GM12878 (cell line): ENCODE results near the gene HYAL1. TPM values are rescaled to one million over a fixed set of nuclear protein-coding genes. Genes with fewer than 3 reads are reported as not detected.

Experiments
- ATAC-seq: fragments of 200-7000 bp; cut with Tn5 transposase; 3 replicates; pipeline ENCODE4 v1.9.1; 2020; ENCODE audit warnings: mild to moderate bottlenecking, moderate library complexity
- BruUV-seq: library from RNA; stranded (reverse); fragments of 400-500 nt; replicated peaks from 2 replicates; lab custom pipeline; 2021; lab: Mats Ljungman, UMichigan
- CTCF ChIA-PET: fragments of 300-600 bp; sonication (Branson Sonifier 250); formaldehyde crosslinking; extraction: SDS; loops from one replicate; lab custom pipeline; 2021; ENCODE audit warnings: inconsistent platforms; lab: Yijun Ruan, JAX
- POLR2A ChIA-PET: fragments of 350-600 bp; formaldehyde crosslinking; extraction: SDS; loops from one replicate; lab custom pipeline; 2021; ENCODE audit warnings: inconsistent platforms; lab: Charles Lee
- RAD21 ChIA-PET: fragments of 300-600 bp; sonication (Branson Sonifier 250); formaldehyde crosslinking; loops from one replicate; lab custom pipeline; 2023; ENCODE audit warnings: antibody characterized with exemption; ENCODE audit not compliant: unreplicated experiment; lab: Charles Lee
- SMC1A ChIA-PET: fragments of 300-600 bp; sonication (Branson Sonifier 250); formaldehyde crosslinking; loops from one replicate; lab custom pipeline; 2023; ENCODE audit not compliant: unreplicated experiment, uncharacterized antibody; lab: Charles Lee
- DNase-seq: peaks from one replicate; pipeline ENCODE4 v3.0.0-alpha.2; 2011; ENCODE audit warnings: low read depth, low spot score
- FAIRE-seq: peaks from 3 replicates; lab custom pipeline; 2011; peaks lifted over from hg19 to GRCh38; lab: Jason Lieb, UNC
- H2AFZ ChIP-seq: 2 replicates; pipeline ENCODE4 v1.6.0; 2011; ENCODE audit warnings: low read depth, low read length, control low read depth; ENCODE audit not compliant: control insufficient read depth
- H3K27ac ChIP-seq: 2 replicates; pipeline ENCODE4 v1.5.1; 2011; ENCODE audit warnings: control low read depth; ENCODE audit not compliant: control insufficient read depth, insufficient read depth
- H3K27me3 ChIP-seq, 2 experiments: replicated peaks in 1 of 2; 2 replicates each; pipeline versions ENCODE4 v1.6.0 to v1.6.1; 2011; ENCODE audit warnings: low read length in 1 of 2; ENCODE audit not compliant: control insufficient read depth in 2 of 2, insufficient read depth in 2 of 2
- H3K36me3 ChIP-seq, 2 experiments: 2 replicates each; pipeline ENCODE4 v1.5.1; 2011; ENCODE audit warnings: low read length in 1 of 2; ENCODE audit not compliant: control insufficient read depth in 2 of 2, insufficient read depth in 2 of 2
- H3K4me1 ChIP-seq: 2 replicates; pipeline ENCODE4 v1.6.1; 2011; ENCODE audit warnings: mild to moderate bottlenecking, low read length, moderate library complexity, mixed read lengths; ENCODE audit not compliant: control insufficient read depth, insufficient read depth
- H3K4me2 ChIP-seq: 2 replicates; pipeline ENCODE4 v1.6.0; 2011; ENCODE audit warnings: control low read depth; ENCODE audit not compliant: control insufficient read depth, insufficient read depth
- H3K4me3 ChIP-seq: fragments of 200-600 bp; sonication (generic); 2 replicates; pipeline ENCODE4 v1.5.1; 2016
- H3K79me2 ChIP-seq: 2 replicates; pipeline ENCODE4 v1.6.0; 2011; ENCODE audit warnings: low read length; ENCODE audit not compliant: control insufficient read depth, insufficient read depth
- H3K9ac ChIP-seq: 2 replicates; pipeline ENCODE4 v1.8.0; 2011; ENCODE audit warnings: low read length, control low read depth, mixed read lengths; ENCODE audit not compliant: control insufficient read depth, insufficient read depth
- H3K9me3 ChIP-seq: replicated peaks from 3 replicates; pipeline ENCODE4 v1.5.1; 2011; ENCODE audit warnings: mild to moderate bottlenecking, low read length; ENCODE audit not compliant: control insufficient read depth, insufficient read depth
- H4K20me1 ChIP-seq: 2 replicates; pipeline ENCODE4 v1.6.0; 2011; ENCODE audit not compliant: control insufficient read depth, insufficient read depth
- CEBPB ChIP-seq, 2 experiments: fragments of 150-350 bp in 1 of 2; IDR thresholded peaks; 2 replicates each; pipeline ENCODE4 v1.6.1; 2012 to 2014; ENCODE audit warnings: low read depth in 2 of 2, low read length in 2 of 2, borderline replicate concordance in 1 of 2, inconsistent platforms in 1 of 2
- ETV6 ChIP-seq, 2 experiments: fragments of 450-650 bp in 1 of 2; IDR thresholded peaks in 1 of 2; conservative IDR thresholded peaks in 1 of 2; 2 replicates each; pipeline ENCODE4 v1.6.1; 2014; ENCODE audit warnings: antibody characterized with exemption in 1 of 2, borderline replicate concordance in 1 of 2, low read depth in 1 of 2, mild to moderate bottlenecking in 1 of 2, moderate library complexity in 1 of 2
- MXI1 ChIP-seq: fragments of 150-350 bp; IDR thresholded peaks from 2 replicates; pipeline ENCODE4 v1.6.1; 2011; ENCODE audit warnings: low read depth, mild to moderate bottlenecking, inconsistent platforms, low read length, improper control_type of control experiment
- MYC ChIP-seq: IDR thresholded peaks from 2 replicates; pipeline ENCODE4 v1.6.1; 2011; ENCODE audit warnings: mild to moderate bottlenecking, low read length, moderate library complexity, inconsistent platforms; ENCODE audit not compliant: insufficient read depth, insufficient replicate concordance, insufficient read length, severe bottlenecking
- RAD51 ChIP-seq: fragments of 450-650 bp; IDR thresholded peaks from 2 replicates; pipeline ENCODE4 v1.6.1; 2016; ENCODE audit warnings: moderate library complexity, mild to moderate bottlenecking, inconsistent platforms
- RELA ChIP-seq: fragments of 450-650 bp; IDR thresholded peaks from 2 replicates; pipeline ENCODE4 v1.8.0; 2014; ENCODE audit warnings: borderline replicate concordance; ENCODE audit not compliant: partially characterized antibody
- RFX5 ChIP-seq: IDR thresholded peaks from 2 replicates; pipeline ENCODE4 v1.6.1; 2011; ENCODE audit warnings: low read depth, low read length, improper control_type of control experiment
- SREBF1 ChIP-seq: IDR thresholded peaks from 2 replicates; pipeline ENCODE4 v1.6.1; 2012; ENCODE audit warnings: mild to moderate bottlenecking, low read length
- TCF12 ChIP-seq: IDR thresholded peaks from 2 replicates; pipeline ENCODE4 v1.6.1; 2011; ENCODE audit warnings: low read depth, mild to moderate bottlenecking, low read length
- ZNF622 ChIP-seq: fragments of 450-650 bp; IDR thresholded peaks from 2 replicates; pipeline ENCODE4 v1.6.1; 2017; ENCODE audit warnings: mild to moderate bottlenecking, inconsistent platforms
- WGBS: methylation state at CpG from one replicate; pipeline ENCODE4 v1.1.6; 2016; ENCODE audit warnings: low lambda C conversion rate; ENCODE audit not compliant: insufficient replicate concordance, insufficient coverage; ENCODE audit errors: missing lambda C conversion rate; 5-methylcytosine and 5-hydroxymethylcytosine counted together
- in situ Hi-C: fragments of 300-500 bp; cut with MboI; formaldehyde crosslinking; loops from 9 replicates; pipeline ENCODE4 v1.14.3; 2018; ENCODE audit warnings: mixed read lengths
- intact Hi-C: fragments of 100-400 bp; cut with micrococcal nuclease; formaldehyde crosslinking; loops from one replicate; pipeline ENCODE4 v1.14.2; 2022; ENCODE audit not compliant: unreplicated experiment
- polyA plus RNA-seq, 11 experiments: library from polyadenylated mRNA; depleted of rRNA in 4 of 11; unstranded in 6 of 11; stranded (reverse) in 5 of 11; fragments of >200 nt; fragmentation: Nextera tagmentation in 4 of 11; fragmentation: Illumina TruSeq in 1 of 11; extraction: Ambion mirVana in 4 of 11; extraction: Trizol in 1 of 11; gene quantifications; 1 replicate in 1 of 11; 2 replicates in 10 of 11; pipeline versions ENCODE4 v1.2.1 to v1.2.3, GENCODE V29; 2011 to 2016; ENCODE audit warnings: inconsistent platforms in 2 of 11, missing spikeins in 2 of 11, low read depth in 1 of 11
- total RNA-seq, 4 experiments: library from RNA; depleted of rRNA in 3 of 4; stranded (reverse); fragments of >200 nt in 3 of 4; fragmentation: Illumina TruSeq in 1 of 4; extraction: Trizol in 1 of 4; gene quantifications; 2 replicates each; pipeline versions ENCODE4 v1.2.1 to v1.2.3, GENCODE V29; 2013 to 2021
- TF ChIP-seq, protein P1 (sequence below): IDR thresholded peaks from 2 replicates; pipeline ENCODE4 v1.6.1; 2011; ENCODE audit warnings: borderline replicate concordance, low read depth, mild to moderate bottlenecking, moderate library complexity, mixed read lengths, low read length; ENCODE audit not compliant: insufficient read depth; ENCODE audit errors: extremely low read length
- TF ChIP-seq, protein P2 (sequence below): IDR thresholded peaks from 2 replicates; pipeline ENCODE4 v1.6.1; 2012; ENCODE audit warnings: improper control_type of control experiment, low read depth, low read length; ENCODE audit not compliant: insufficient replicate concordance

The HYAL1 gene
- total and polyA plus RNA-seq, 10 of the 15 experiments (the other 5 are each of a cell fraction or from before 2014, with no cell fraction given): 0.04 to 0.55 (median 0.18) TPM; not detected in 2

DNA sequence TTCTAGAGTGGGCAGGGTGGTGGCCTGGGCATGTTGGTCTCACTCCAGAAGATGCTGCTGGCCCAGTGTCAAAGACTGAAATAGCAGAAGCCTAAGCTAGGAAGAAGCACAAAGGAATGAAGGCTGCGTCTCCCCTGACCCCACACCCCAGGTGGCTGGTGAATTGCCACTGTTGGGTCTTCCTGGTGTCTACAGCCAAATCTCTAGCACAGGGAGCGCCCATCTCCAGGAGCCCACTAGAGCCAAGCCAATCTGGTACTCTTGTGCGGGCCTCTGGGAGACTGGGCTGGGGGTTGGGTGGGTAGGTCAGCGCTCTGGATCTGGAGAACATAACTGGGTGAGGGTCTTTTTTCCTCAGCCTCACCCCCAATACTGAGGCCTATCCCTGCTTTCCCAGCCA, 23.8 kb upstream of the HYAL1 start (continued):
- TF ChIP-seq ETV6 (conservative IDR thresholded peaks at IDR 0.05 in 1 of 2, IDR thresholded peaks at IDR 0.05 in 1 of 2; ENCODE audit: borderline replicate concordance in 1 of 2, low read depth in 1 of 2): no peak
- TF ChIP-seq RAD51: no peak
- TF ChIP-seq ZNF622: no peak
- TF ChIP-seq MXI1: no peak
- no peak for TF ChIP-seq TCF12
- no peak for TF ChIP-seq MYC
- no peak for TF ChIP-seq RFX5
- no peak for TF ChIP-seq SREBF1
- no peak for TF ChIP-seq CEBPB (IDR thresholded peaks at IDR 0.05; ENCODE audit: borderline replicate concordance in 1 of 2, low read depth in 2 of 2, low read length in 2 of 2)
- TF ChIP-seq, protein P1, sequence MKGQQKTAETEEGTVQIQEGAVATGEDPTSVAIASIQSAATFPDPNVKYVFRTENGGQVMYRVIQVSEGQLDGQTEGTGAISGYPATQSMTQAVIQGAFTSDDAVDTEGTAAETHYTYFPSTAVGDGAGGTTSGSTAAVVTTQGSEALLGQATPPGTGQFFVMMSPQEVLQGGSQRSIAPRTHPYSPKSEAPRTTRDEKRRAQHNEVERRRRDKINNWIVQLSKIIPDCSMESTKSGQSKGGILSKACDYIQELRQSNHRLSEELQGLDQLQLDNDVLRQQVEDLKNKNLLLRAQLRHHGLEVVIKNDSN: no peak
- no peak for TF ChIP-seq RELA

DNA sequence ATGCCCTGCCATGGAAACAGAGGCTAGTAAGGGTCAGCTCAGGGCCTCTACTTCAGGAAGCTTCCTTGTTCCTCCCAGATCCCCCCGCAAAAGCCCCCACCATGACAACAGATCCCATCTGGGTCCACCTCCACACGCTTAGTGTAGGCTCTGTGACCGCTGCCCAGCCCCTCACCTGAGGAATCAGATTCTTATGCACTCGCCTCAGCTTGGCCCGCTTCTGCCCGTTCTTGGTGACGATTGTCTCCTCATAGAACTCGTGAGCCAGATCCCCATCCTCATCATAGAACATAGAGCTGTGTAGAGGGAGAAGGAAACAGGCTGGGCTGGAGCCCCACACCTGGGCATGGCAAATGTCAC, 22.8 kb upstream of the HYAL1 start:
- DNase-seq (no peak), FAIRE-seq (no peak), ATAC-seq (no peak)
- Histone ChIP-seq H3K79me2 (peaks cover 14% of the 10 kb centered on the region), H3K9me3 (no peaks in the 10 kb centered on the region), H2AFZ (no peak overlapping the region), H3K27me3 (no peaks in the 10 kb centered on the region), H3K4me1 (peaks cover 8% of the 10 kb centered on the region), H3K27ac (no peak overlapping the region), H4K20me1 (no peaks in the 10 kb centered on the region), H3K9ac (no peak overlapping the region), H3K4me2 (no peak overlapping the region), H3K36me3 (peaks cover 12 to 16% of the 10 kb centered on the region in 2 experiments), H3K4me3 (no peak overlapping the region)
- TF ChIP-seq, protein P2, sequence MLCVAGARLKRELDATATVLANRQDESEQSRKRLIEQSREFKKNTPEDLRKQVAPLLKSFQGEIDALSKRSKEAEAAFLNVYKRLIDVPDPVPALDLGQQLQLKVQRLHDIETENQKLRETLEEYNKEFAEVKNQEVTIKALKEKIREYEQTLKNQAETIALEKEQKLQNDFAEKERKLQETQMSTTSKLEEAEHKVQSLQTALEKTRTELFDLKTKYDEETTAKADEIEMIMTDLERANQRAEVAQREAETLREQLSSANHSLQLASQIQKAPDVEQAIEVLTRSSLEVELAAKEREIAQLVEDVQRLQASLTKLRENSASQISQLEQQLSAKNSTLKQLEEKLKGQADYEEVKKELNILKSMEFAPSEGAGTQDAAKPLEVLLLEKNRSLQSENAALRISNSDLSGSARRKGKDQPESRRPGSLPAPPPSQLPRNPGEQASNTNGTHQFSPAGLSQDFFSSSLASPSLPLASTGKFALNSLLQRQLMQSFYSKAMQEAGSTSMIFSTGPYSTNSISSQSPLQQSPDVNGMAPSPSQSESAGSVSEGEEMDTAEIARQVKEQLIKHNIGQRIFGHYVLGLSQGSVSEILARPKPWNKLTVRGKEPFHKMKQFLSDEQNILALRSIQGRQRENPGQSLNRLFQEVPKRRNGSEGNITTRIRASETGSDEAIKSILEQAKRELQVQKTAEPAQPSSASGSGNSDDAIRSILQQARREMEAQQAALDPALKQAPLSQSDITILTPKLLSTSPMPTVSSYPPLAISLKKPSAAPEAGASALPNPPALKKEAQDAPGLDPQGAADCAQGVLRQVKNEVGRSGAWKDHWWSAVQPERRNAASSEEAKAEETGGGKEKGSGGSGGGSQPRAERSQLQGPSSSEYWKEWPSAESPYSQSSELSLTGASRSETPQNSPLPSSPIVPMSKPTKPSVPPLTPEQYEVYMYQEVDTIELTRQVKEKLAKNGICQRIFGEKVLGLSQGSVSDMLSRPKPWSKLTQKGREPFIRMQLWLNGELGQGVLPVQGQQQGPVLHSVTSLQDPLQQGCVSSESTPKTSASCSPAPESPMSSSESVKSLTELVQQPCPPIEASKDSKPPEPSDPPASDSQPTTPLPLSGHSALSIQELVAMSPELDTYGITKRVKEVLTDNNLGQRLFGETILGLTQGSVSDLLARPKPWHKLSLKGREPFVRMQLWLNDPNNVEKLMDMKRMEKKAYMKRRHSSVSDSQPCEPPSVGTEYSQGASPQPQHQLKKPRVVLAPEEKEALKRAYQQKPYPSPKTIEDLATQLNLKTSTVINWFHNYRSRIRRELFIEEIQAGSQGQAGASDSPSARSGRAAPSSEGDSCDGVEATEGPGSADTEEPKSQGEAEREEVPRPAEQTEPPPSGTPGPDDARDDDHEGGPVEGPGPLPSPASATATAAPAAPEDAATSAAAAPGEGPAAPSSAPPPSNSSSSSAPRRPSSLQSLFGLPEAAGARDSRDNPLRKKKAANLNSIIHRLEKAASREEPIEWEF: no peak
- TF ChIP-seq MYC: no peak
- in situ Hi-C loops (no loop called here), intact Hi-C loops (no loop called here)
- CTCF ChIA-PET: interaction anchor here (0.7 to 0.9 kb wide), 3 partner anchors 19 to 123 kb away, joined by 3 to 5 read pairs (median 4); partner anchors contain the start of genes HYAL3 and NAA80
- SMC1A ChIA-PET: no interaction called here
- 81% methylated on average over 8 of the region's 8 CpGs for WGBS
- POLR2A ChIA-PET: interaction anchor here (3.0 kb wide), 1 partner anchor 11 kb away, joined by 58 read pairs; no protein-coding TSS in a partner anchor
- no TSS peak for BruUV-seq
- RAD21 ChIA-PET: interaction anchor here (3.4 kb wide), 1 partner anchor 11 kb away, joined by 21 read pairs; no protein-coding TSS in a partner anchor
